T-helper 2 cell treated with Interferon-gamma antibody and Interleukin-4, amounts not matched to agents 5 μg/mL and 100 μg/mL, for 36 hours (primary cell): ENCODE data around the gene RPTOR.

Experiments used
- DNase-seq: peaks from one replicate; pipeline ENCODE4 v3.0.0; 2021; ENCODE audit warnings: low spot score
- H3K27ac Mint-ChIP-seq: one replicate; pipeline ENCODE4 v1.8.0; 2021; ENCODE audit warnings: mild to moderate bottlenecking, mixed read lengths
- H3K27me3 Mint-ChIP-seq: one replicate; pipeline ENCODE4 v1.8.0; 2021; ENCODE audit warnings: low read depth, mixed read lengths
- H3K36me3 Mint-ChIP-seq: one replicate; pipeline ENCODE4 v1.8.0; 2021; ENCODE audit warnings: low read depth, mixed read lengths
- H3K4me1 Mint-ChIP-seq: one replicate; pipeline ENCODE4 v1.8.0; 2021; ENCODE audit warnings: low read depth, mixed read lengths
- H3K4me3 Mint-ChIP-seq: one replicate; pipeline ENCODE4 v1.8.0; 2022; ENCODE audit warnings: mild to moderate bottlenecking, moderate library complexity, mixed read lengths
- H3K9me3 Mint-ChIP-seq: one replicate; pipeline ENCODE4 v1.8.0; 2021; ENCODE audit warnings: mixed read lengths

The RPTOR gene

GRCh38 chr17:80664217-80664790 lies 119.7 kb downstream of the RPTOR start:
- Mint-ChIP-seq H3K4me1 (peaks cover 73% of the 10 kb centered on the region), H3K27ac (peak overlapping the region; percentile 98), H3K9me3 (no peaks in the 10 kb centered on the region), H3K27me3 (no peaks in the 10 kb centered on the region), H3K4me3 (peak overlapping the region; percentile 79), H3K36me3 (peaks cover 36% of the 10 kb centered on the region)
- no peak for DNase-seq

GRCh38 chr17:80665792-80666191 lies 121.2 kb downstream of the RPTOR start:
- Mint-ChIP-seq H3K9me3 (no peaks in the 10 kb centered on the region), H3K36me3 (peaks cover 45% of the 10 kb centered on the region), H3K4me1 (peaks cover 83% of the 10 kb centered on the region), H3K4me3 (peak overlapping the region; percentile 89), H3K27ac (peak overlapping the region; percentile 93), H3K27me3 (no peaks in the 10 kb centered on the region)
- no peak for DNase-seq

GRCh38 chr17:80666867-80667266 lies 122.2 kb downstream of the RPTOR start:
- peak overlapping the region; percentile 58 for H3K4me3 Mint-ChIP-seq
- peak overlapping the region; percentile 19 for H3K27ac Mint-ChIP-seq

GRCh38 chr17:80667462-80668277 lies 123.0 kb downstream of the RPTOR start:
- Mint-ChIP-seq H3K27ac (peak overlapping the region; percentile 78), H3K4me1 (peaks cover 81% of the 10 kb centered on the region), H3K36me3 (peaks cover 45% of the 10 kb centered on the region), H3K4me3 (peak overlapping the region; percentile 58), H3K9me3 (no peaks in the 10 kb centered on the region), H3K27me3 (no peaks in the 10 kb centered on the region)
- DNase-seq: no peak

More at GRCh38 chr17:80666867-80667266, 122.2 kb downstream of the RPTOR start:
- no peak for DNase-seq
- Mint-ChIP-seq H3K4me1 (peaks cover 88% of the 10 kb centered on the region), H3K27me3 (no peaks in the 10 kb centered on the region), H3K9me3 (no peaks in the 10 kb centered on the region), H3K36me3 (peaks cover 47% of the 10 kb centered on the region)

- Mint-ChIP-seq H3K9me3 (no peaks in the 10 kb centered on the region), H3K4me3 (peak overlapping the region; percentile 58), H3K27ac (peak overlapping the region; percentile 78), H3K27me3 (no peaks in the 10 kb centered on the region), H3K4me1 (peaks cover 80% of the 10 kb centered on the region), H3K36me3 (peaks cover 52% of the 10 kb centered on the region)
- no peak for DNase-seq
Measured at GRCh38 chr17:80668375-80669148, 123.9 kb downstream of the RPTOR start.

- peak overlapping the region; percentile 32 for H3K27ac Mint-ChIP-seq
- H3K9me3 Mint-ChIP-seq: no peaks in the 10 kb centered on the region
- DNase-seq: no peak
- peaks cover 56% of the 10 kb centered on the region for H3K36me3 Mint-ChIP-seq
- H3K4me3 Mint-ChIP-seq: no peak overlapping the region
- peaks cover 73% of the 10 kb centered on the region for H3K4me1 Mint-ChIP-seq
- H3K27me3 Mint-ChIP-seq: no peaks in the 10 kb centered on the region
Measured at GRCh38 chr17:80671039-80671824, 126.6 kb downstream of the RPTOR start.

- no peaks in the 10 kb centered on the region for H3K9me3 Mint-ChIP-seq
- H3K27ac Mint-ChIP-seq: no peak overlapping the region
- no peak overlapping the region for H3K4me3 Mint-ChIP-seq
- peaks cover 73% of the 10 kb centered on the region for H3K4me1 Mint-ChIP-seq
- H3K36me3 Mint-ChIP-seq: peaks cover 52% of the 10 kb centered on the region
- DNase-seq: no peak
- H3K27me3 Mint-ChIP-seq: no peaks in the 10 kb centered on the region
Measured at GRCh38 chr17:80671825-80672110, 127.1 kb downstream of the RPTOR start.

DNA sequence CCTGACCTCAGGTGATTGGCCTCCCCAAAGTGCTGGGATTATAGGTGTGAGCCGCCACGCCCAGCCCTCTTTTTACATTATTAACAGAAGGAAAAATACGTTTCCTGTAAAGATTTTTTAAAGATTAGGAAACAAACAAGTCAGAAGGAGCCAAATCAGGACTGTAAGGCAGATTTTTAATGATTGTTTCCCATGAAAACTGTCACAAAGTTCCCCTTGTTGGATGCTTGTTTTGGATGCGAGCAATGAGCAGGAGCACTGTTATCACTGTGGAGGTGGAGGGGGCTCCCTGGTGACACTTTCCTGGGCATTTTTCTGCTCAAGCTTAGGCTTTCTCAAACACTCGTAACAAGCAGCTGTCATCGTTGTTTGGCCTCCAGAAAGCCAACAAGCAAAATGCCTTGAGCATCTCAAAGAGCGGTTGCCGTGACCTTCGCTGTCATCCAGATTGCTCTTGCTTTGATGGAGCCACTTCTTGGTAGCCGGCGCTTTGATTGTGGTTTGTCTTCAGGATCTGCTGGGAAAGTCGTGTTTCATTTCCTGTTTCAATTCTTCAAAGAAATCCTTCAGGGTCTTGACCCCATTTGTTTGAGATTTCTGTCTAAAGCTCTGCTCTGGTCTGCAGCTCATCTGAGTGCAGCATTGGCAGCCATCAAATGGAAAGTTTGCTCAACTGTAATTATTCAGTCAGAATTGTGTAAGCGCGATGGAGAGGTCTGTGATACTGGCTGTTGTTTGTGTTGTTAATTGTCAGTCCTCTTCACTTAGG lies 128.7 kb downstream of the RPTOR start:
- Mint-ChIP-seq H3K36me3 (peaks cover 52% of the 10 kb centered on the region), H3K9me3 (no peaks in the 10 kb centered on the region), H3K4me3 (peak overlapping the region; percentile 75), H3K4me1 (peaks cover 72% of the 10 kb centered on the region), H3K27me3 (no peaks in the 10 kb centered on the region), H3K27ac (peak overlapping the region; percentile 88)
- no peak for DNase-seq

GRCh38 chr17:80675438-80676095 lies 130.9 kb downstream of the RPTOR start:
- Mint-ChIP-seq H3K9me3 (no peaks in the 10 kb centered on the region), H3K27me3 (no peaks in the 10 kb centered on the region), H3K4me3 (no peak overlapping the region), H3K27ac (peak overlapping the region; percentile 64), H3K36me3 (peaks cover 43% of the 10 kb centered on the region), H3K4me1 (peaks cover 73% of the 10 kb centered on the region)
- DNase-seq: no peak

- Mint-ChIP-seq H3K4me3 (no peak overlapping the region), H3K36me3 (peaks cover 38% of the 10 kb centered on the region), H3K27me3 (no peaks in the 10 kb centered on the region), H3K4me1 (peaks cover 68% of the 10 kb centered on the region), H3K27ac (peak overlapping the region; percentile 64), H3K9me3 (no peaks in the 10 kb centered on the region)
- no peak for DNase-seq
Measured at GRCh38 chr17:80676096-80676466, 131.4 kb downstream of the RPTOR start.

GRCh38 chr17:80676564-80676963 lies 131.9 kb downstream of the RPTOR start:
- Mint-ChIP-seq H3K9me3 (no peaks in the 10 kb centered on the region), H3K27me3 (no peaks in the 10 kb centered on the region), H3K27ac (peak overlapping the region; percentile 64), H3K36me3 (peaks cover 33% of the 10 kb centered on the region), H3K4me3 (no peak overlapping the region), H3K4me1 (peaks cover 65% of the 10 kb centered on the region)
- no peak for DNase-seq

DNA sequence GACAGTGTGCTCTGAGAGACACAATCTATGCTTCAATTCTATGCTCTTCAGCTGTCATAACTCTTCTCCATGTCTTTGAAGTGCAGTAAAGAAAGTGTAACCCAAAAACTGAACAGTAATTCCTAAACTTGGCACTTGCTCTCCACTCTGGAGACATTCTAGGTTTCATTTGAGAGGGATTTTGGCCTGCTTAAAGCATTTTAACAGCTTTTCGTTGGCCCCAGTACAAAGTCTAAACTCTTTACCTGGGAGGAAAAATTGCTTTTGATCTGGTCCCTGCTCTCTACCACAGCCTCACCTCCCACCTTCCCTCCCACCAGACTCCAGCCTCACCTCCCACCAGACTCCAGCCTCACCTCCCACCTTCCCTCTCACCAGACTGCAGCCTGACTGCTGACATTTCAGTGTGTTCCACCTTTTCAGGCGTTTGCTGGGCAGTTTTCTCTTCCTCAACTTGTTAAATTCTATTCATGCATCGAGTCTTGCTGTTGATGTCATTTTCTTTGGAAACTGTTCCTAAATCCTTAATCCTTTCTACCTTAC lies 132.6 kb downstream of the RPTOR start:
- no peak for DNase-seq
- Mint-ChIP-seq H3K9me3 (no peaks in the 10 kb centered on the region), H3K27ac (peak overlapping the region; percentile 60), H3K36me3 (peaks cover 28% of the 10 kb centered on the region), H3K4me1 (peaks cover 60% of the 10 kb centered on the region), H3K4me3 (peak overlapping the region; percentile 47), H3K27me3 (no peaks in the 10 kb centered on the region)
